Activated CD4-positive, alpha-beta T cell treated with anti-CD3 and anti-CD28 coated beads, Interleukin-2, Interleukin-6, amounts not matched to agents 100 ng/mL and 50 ng/mL, durations not matched to agents 16 hours and 8 hours (primary cell): Measurements from ENCODE around the gene DESI1.
"Not testable (repeated sequence)": the region's sequence is repeated elsewhere in the genome, so short reads cannot be mapped to it uniquely, and the experiment has no call there.

Experiments used
- DNase-seq: peaks from one replicate; pipeline ENCODE4 v3.0.0-alpha.2; 2020

DESI1 gene

GRCh38 chr22:41631615-41632014 lies 10.8 kb upstream of the DESI1 start:
- not testable (repeated sequence) for DNase-seq

- not testable (repeated sequence) for DNase-seq
Measured at GRCh38 chr22:41631115-41631514, 10.3 kb upstream of the DESI1 start.

GRCh38 chr22:41625577-41625976 lies 4.7 kb upstream of the DESI1 start:
- no peak for DNase-seq

- no peak for DNase-seq
Measured at GRCh38 chr22:41621911-41622179, 1.0 kb upstream of the DESI1 start.

- DNase-seq, result peak; percentile 100
Measured at GRCh38 chr22:41621099-41621910, 462 bp upstream of the DESI1 start, which contains the start of gene XRCC6. Gene XRCC6 (plus strand): TSS chr22:41621295. CDS start chr22:41622005, 710 bp downstream.

GRCh38 chr22:41619979-41620588 lies 759 bp downstream of the DESI1 start:
- peak; percentile 56 for DNase-seq

GRCh38 chr22:41613456-41613855 lies 7.4 kb downstream of the DESI1 start:
- no peak for DNase-seq

- DNase-seq, result no peak
Measured at GRCh38 chr22:41612603-41613306, 8.1 kb downstream of the DESI1 start.

GRCh38 chr22:41608386-41608785 lies 12.5 kb downstream of the DESI1 start:
- DNase-seq, result no peak

GRCh38 chr22:41603873-41604332 lies 16.9 kb downstream of the DESI1 start:
- peak; percentile 88 for DNase-seq

- no peak for DNase-seq
Measured at GRCh38 chr22:41600976-41601375, 19.9 kb downstream of the DESI1 start.

- no peak for DNase-seq
Measured at GRCh38 chr22:41598891-41599635, 21.8 kb downstream of the DESI1 start.

- no peak for DNase-seq
Measured at GRCh38 chr22:41598081-41598480, 22.8 kb downstream of the DESI1 start.

GRCh38 chr22:41597635-41597953 lies 23.2 kb downstream of the DESI1 start:
- DNase-seq, result no peak

- peak; percentile 45 for DNase-seq
Measured at GRCh38 chr22:41596776-41597634, 23.8 kb downstream of the DESI1 start.

- no peak for DNase-seq
Measured at GRCh38 chr22:41595703-41596102, 25.1 kb downstream of the DESI1 start.

- not testable (repeated sequence) for DNase-seq
Measured at GRCh38 chr22:41593336-41593960, 27.4 kb downstream of the DESI1 start.

GRCh38 chr22:41589391-41590241 lies 31.2 kb downstream of the DESI1 start, which contains the start of gene PMM1:
Gene PMM1 (minus strand): TSS chr22:41589840. CDS start chr22:41589805, 35 bp downstream.
- DNase-seq, result peak; percentile 100

GRCh38 chr22:41587347-41587723 lies 33.5 kb downstream of the DESI1 start:
- no peak for DNase-seq

- DNase-seq, result no peak
Measured at GRCh38 chr22:41585898-41586297, 34.9 kb downstream of the DESI1 start.

GRCh38 chr22:41584881-41585280 lies 36.0 kb downstream of the DESI1 start:
- no peak for DNase-seq
